IPS-NIHi11 (cell line): ENCODE measurements around the gene FOXD1.

Experiments
- DNase-seq: peaks from one replicate; pipeline ENCODE4 v3.0.0; 2012; ENCODE audit warnings: mixed read lengths, low spot score

FOXD1 gene

DNA sequence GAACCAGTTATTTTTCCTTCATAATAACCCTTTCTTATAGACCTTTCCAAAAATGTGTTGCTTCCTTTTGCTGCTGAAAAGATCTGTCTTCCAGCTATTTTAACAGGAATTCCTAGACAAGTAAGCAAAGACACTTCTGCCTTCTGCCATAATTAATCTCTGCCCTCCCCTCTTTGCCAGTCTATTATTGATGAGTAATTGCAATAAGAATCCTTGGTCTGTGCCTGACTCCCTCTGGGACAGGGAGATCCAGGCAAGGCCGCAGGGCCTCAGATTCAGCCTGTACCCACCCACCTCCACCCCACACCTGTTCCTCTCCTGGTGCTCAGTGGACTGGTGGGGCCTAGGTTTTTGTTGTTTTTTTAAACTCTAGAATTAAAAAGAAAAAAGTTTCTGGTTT lies 8.3 kb downstream of the FOXD1 start:
- DNase-seq: no peak

DNA sequence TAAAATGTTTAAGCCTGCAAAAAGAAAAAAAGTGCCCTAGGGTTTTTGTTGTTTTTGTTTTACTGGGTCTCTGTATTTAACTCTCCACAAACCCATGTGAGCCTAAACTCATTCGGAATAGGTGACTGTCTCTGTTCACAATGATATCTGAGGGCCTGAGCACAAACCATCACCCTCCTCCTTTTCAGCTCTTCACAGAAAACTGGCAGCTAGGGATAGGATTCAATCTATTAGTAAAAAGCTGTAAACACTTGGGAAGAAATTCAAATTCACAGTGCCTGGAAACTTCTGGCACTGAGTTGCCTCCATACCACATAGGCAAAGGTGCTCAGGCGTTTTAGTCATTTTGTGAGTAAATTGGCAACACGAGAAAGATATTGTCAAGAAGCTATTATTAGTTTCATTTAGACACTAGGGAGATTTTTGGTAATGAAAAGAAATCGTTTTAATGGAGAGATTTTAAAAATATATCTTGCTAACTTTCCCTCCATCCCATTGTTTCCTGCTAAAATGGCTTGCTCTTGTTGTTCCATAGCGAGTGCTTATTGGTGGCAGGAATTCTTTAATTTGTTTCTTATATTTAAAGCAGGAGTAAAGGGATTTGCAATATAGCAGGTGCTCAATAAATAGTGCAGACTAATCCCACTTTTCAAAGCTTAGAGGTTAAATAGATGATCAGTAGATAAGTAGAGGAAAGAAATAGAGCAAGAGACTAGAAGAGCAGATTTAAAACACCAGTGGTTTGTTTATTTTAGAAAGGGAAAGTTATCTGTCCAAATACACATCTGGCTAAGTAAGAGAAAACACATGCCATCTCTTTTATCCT lies 9.7 kb downstream of the FOXD1 start:
- DNase-seq: no peak

DNA sequence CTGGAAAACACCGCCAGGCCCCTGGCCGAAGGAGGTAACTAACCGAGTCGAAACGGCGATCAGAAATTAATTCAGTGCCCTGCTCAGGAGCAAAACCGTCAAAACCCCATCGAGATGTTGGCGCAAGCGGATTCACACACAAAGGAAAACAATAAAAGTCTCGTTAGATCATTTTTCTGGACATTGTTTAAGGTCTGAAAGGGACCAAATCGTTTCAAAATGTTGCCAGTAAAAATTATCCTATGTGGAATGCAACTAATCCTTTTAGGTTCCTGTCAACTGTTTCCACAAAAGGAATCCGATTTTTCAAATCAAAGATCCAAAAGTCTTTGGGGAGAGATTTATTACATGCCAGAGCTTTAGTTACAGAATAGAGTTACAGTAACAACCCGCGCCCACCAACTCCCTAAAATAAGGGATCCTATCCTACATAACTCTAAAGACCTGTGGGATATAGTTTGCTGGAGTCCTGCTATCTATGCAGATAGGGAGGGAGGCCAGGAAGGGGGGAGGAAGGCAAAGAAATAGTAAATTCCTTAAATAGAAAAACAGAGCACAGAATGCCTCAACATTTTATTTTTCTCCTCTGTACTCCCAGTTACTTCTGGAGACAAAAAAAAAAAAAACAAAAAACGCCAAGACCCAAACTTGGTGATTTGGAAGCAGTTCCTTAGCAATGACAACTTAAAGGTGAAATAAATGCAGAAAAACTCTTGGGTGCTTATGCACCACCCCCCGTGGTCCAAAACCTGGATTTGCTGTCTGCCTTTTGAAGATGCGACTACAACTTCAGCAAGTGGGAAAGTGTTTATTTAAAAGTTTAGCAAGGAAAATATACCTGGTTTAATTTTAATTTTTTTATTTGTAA lies 10.6 kb downstream of the FOXD1 start:
- no peak for DNase-seq

DNA sequence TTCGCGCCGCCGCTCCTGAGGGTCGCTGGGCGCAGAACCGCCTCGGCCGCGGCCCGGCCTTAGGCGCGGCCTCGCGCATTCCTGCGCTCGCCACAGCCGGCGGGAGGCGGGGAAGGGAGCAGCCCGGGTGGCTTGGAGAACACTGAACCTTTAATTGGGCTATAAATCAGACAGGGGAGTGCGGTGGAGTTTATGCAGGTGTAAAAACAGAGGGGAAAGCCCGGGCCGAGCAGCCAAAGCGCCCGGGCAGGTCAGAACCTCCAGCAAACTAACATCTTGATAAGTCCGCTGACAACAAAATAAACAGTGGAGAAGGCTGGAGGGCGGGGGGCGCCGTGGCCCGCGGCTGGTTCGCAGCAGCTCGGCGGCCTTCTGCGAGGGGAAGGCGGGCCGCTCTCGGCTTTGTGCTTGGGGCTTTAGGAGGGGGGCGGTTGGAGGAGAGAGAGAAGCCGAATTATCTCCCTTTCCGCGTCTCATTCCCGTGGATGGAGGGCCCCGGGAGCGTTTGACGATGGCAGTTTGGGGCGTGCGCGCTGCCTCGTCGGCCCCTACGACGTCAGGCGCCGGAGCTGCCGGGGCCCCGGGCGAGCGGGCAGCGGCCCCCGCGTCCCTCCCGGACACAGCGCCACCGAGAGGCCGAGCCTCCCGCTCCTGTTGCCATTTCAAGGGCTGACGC lies 11.3 kb downstream of the FOXD1 start:
- DNase-seq: peak; percentile 84

GRCh38 chr5:73436535-73437100 lies 12.0 kb downstream of the FOXD1 start:
- no peak for DNase-seq

GRCh38 chr5:73435759-73436534 lies 12.6 kb downstream of the FOXD1 start:
- DNase-seq: peak; percentile 32

DNA sequence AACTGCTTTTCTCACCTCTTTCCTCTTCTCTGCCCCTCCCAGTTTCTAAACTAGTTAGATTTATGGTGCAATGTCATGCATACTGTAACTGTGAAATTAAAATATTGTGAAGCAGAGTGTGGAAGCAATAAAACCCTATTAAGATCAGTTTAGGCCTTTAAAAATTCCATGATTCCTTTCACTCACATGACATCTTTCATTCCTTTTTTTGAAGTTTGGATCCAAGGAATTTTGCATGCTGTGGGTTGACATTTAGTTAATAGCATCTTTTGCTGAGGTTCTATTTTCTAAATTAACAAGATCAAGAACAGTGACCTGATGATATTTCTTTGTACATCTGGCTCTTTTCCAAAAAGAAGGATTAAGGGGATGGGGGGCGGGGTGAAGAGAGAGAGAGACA lies 13.7 kb downstream of the FOXD1 start:
- no peak for DNase-seq

- no peak for DNase-seq
These were observed 14.1 kb downstream of the FOXD1 start for GRCh38 chr5:73434461-73434860.

- DNase-seq: no peak
These were observed 14.6 kb downstream of the FOXD1 start for GRCh38 chr5:73433982-73434342.

- DNase-seq: no peak
These were observed 15.2 kb downstream of the FOXD1 start for GRCh38 chr5:73433272-73433981.

DNA sequence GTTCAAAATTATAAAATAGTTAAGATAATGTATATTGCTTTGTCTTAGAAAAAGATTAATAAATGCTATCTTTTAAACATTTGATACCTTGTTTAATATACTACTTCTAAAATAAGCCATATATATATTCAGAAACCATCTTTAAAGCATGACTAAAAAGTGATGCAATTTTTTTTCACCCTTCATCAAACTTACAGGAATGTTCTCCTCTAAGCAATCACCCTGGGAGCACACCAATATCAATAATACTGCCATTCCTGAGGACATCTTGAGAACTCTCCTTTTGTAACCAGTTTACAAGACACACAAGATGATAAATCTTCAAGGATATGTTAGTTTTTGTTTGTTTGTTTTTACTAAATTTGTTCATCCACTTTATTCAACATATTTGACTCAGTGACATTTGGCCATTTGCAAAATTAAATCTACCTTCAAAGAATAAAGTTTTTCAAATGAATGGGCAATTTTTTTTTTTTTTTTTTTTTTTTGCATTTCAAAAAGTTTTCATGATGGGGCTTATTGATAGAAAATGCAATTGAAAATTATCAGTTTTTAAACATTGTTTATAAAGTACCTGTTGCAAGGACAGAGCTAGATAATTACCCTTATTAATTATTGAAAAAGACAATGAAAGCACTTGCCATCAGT lies 17.2 kb downstream of the FOXD1 start:
- DNase-seq: no peak

- DNase-seq: no peak
These were observed 22.5 kb downstream of the FOXD1 start for GRCh38 chr5:73426034-73426433.

DNA sequence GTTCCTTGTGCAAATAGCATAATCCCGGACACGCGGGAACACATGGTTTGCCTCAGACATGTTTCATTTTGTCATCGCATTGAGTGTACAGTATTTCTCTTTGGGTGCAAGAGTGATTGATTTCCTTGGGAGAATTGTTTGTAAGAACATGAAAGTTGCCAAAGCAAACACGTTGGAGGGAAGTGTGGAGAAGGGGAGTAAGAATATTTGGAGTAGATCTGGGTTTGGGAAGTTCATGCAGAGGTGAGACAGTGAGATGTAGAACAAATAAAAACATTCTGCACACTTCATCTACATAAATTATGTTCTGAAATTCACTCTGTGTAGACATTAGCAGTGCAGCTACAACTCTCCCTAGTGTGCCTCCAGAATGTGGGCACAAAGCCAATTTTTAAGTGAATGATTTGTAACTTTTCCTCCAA lies 24.0 kb downstream of the FOXD1 start:
- no peak for DNase-seq

DNA sequence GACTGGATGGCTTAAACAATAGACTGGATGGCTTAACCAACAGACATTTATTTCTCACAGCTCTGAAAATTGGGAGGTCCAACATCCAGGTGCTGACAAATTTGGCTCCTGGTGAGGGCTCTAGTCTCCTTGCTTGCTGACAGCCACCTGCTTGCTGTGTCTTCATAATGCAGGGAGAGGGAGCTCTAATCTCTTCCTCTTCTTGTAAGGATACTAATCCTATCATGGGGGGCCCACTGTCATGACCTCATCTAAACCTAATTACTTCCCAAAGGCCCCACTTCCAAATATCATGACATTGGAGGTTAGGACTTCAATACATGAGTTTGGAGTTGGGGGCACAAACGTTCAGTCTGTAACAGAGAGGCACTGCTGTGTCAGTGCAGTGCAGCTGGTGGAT lies 26.4 kb downstream of the FOXD1 start:
- DNase-seq: no peak

- no peak for DNase-seq
These were observed 27.9 kb downstream of the FOXD1 start for GRCh38 chr5:73420666-73421065.

DNA sequence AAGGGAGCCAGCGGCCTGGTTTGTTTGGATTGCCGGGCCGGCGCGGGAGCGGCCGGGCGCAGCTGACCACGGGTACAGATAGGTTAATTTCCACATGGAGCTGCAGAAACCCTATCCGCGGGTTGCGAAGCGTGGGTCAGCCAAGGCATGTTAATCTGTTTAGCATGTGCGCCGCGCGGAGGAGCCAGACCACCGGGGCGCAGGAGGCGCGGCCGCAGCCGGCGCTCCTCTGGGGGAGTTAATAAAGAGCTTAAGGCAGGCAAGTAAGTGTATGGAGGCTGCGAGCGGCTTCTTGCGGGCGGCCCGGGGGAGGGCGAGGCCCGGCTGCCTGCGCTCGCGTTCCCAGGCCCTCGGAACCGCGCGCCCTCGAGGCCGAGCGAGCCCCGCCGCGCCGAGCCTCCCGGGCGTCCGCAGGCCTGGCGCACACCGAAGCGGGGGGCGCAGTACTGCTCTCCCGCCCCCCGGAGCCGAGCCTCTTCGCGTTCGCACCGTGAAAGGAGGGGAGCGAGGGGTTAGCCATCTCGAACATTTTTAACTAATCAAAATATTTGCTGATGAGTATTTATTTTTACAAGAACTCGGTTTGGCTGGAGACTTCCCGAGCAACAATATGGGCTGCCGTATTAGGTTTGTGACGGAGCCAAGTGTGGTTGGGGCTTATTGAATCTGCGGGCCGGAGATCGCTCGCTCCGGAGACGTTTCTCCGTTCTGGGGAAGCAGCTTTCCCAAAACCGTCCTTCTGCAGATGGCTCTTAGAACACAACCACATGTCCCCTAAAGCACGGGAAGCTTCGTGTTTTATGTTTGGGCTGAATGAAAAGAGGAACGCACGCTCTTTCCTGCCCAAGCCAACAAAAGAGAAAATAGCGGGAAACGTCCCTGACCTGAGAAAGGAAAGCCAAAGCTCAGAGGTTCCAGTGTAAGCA lies 28.8 kb downstream of the FOXD1 start:
- DNase-seq: peak; percentile 60

DNA sequence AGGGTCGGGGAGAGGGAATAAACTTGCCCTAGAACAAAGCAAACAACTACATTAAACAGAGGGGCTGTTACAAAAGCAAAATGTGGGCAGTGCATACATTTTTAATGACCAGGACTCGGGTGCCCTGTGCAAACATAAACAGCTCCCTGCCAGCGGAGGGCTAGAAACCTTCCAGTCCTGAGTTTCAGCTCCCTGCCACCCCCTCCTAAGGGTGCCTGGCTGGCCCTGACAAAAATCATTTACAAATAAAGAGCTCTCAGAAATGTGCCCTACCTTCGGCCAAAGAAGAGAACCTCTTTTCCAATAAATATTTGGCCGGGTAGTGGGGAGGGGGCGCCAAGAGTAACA lies 29.5 kb downstream of the FOXD1 start:
- no peak for DNase-seq

DNA sequence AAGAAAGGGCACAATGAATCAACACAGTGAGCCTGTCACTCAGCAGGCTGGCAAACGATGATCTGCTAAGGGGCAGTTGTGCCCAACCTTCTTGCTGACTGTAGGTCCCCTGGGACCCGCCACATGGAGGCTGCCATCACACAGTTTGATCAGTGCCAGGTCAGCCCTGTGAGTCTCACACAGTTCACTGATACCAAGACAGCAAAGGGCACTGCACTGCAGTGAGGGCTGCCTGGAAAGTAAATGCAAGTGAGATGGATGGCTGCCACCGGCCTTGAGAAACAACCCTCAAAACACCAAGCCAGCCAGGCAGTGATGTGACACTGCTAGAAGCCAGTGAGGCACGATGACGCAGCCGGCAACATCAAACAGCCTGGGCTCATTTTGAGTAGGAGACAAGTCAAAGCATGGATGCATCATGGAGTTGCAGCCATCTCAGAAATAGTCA lies 30.3 kb downstream of the FOXD1 start:
- DNase-seq: no peak

DNA sequence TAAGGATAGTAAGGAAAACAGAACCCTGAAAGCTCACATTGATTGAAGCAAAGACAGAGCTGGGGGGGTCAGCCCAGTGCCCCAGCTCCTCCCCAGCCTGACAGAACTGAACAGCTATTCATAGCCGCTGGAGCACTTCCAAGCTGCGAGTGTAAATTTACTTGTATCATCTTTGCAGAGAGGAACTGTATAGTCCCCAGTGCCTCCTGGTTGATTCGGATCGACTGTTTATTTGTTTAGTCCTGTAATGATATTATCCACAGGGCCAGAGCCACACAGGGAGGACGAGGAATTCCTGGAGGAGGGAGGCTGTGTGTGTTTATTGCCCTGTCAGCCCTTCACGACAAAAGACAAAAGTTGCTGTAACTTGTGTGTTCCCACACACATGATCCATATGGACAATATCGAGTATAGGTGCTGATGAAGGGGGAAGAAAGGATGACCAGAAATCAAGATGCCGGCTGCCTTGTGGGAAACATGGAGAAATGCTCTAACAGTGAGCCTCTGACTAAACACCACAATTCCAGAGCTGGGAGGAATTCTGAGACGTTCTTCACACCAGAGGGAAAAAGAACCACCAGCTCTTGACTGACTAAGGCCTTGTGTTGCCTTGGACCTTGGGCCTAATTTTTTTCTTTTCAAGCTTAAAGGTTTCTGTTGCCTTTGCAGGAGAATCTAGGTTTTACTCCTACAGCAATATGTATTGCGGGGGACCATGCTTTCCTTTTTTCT lies 31.1 kb downstream of the FOXD1 start:
- DNase-seq: no peak
